Neural progenitor cell (in vitro differentiated cells): ENCODE data around the gene MYL4. TPM values are rescaled to one million over a fixed set of nuclear protein-coding genes. Genes with fewer than 3 reads are reported as not detected.
"Not testable (repeated sequence)": the region's sequence is repeated elsewhere in the genome, so short reads cannot be mapped to it uniquely, and the experiment has no call there.

Experiments used
- DNase-seq: peaks from one replicate; pipeline ENCODE4 v3.0.0-alpha.2; 2016; ENCODE audit warnings: low spot score
- H2AFZ ChIP-seq: fragments of 200-600 bp; sonication (generic); replicated peaks from 2 replicates; pipeline ENCODE4 v1.6.1; 2016; ENCODE audit warnings: antibody characterized with exemption
- H3F3A ChIP-seq: fragments of 200-600 bp; sonication (generic); 2 replicates; pipeline ENCODE4 v1.6.1; 2016; ENCODE audit warnings: antibody characterized with exemption, low read depth
- H3K27ac ChIP-seq: fragments of 200-600 bp; sonication (generic); 2 replicates; pipeline ENCODE4 v1.5.1; 2016; ENCODE audit warnings: mild to moderate bottlenecking
- H3K27me3 ChIP-seq: fragments of 200-600 bp; sonication (generic); 2 replicates; pipeline ENCODE4 v1.6.1; 2016; ENCODE audit warnings: mild to moderate bottlenecking, moderate library complexity
- H3K36me3 ChIP-seq: fragments of 200-600 bp; sonication (generic); 2 replicates; pipeline ENCODE4 v1.5.1; 2016
- H3K4me1 ChIP-seq: fragments of 200-600 bp; sonication (generic); 2 replicates; pipeline ENCODE4 v1.6.1; 2016; ENCODE audit warnings: mixed run types
- H3K4me2 ChIP-seq: fragments of 200-600 bp; sonication (generic); 2 replicates; pipeline ENCODE4 v1.6.1; 2016
- H3K4me3 ChIP-seq: fragments of 200-600 bp; sonication (generic); 2 replicates; pipeline ENCODE4 v1.5.1; 2016
- H3K79me2 ChIP-seq: fragments of 200-600 bp; sonication (generic); 2 replicates; pipeline ENCODE4 v1.6.1; 2016; ENCODE audit warnings: low read depth
- H3K9ac ChIP-seq: fragments of 200-600 bp; sonication (generic); 2 replicates; pipeline ENCODE4 v1.6.1; 2016
- H3K9me3 ChIP-seq: fragments of 200-600 bp; sonication (generic); 2 replicates; pipeline ENCODE4 v1.5.1; 2016; ENCODE audit warnings: low read depth
- H4K20me1 ChIP-seq: fragments of 200-600 bp; sonication (generic); 2 replicates; pipeline ENCODE4 v1.6.1; 2016; ENCODE audit warnings: low read depth
- H3K27ac Mint-ChIP-seq: 3 replicates; pipeline ENCODE4 v1.8.0; 2021; ENCODE audit warnings: mixed read lengths
- H3K27me3 Mint-ChIP-seq: 2 replicates; pipeline ENCODE4 v1.8.0; 2022; ENCODE audit warnings: low read depth, mild to moderate bottlenecking, inconsistent platforms, moderate library complexity, mixed read lengths; ENCODE audit not compliant: insufficient read depth
- H3K36me3 Mint-ChIP-seq: 3 replicates; pipeline ENCODE4 v1.8.0; 2021; ENCODE audit warnings: mixed read lengths
- H3K4me1 Mint-ChIP-seq: 3 replicates; pipeline ENCODE4 v1.8.0; 2021; ENCODE audit warnings: mixed read lengths
- H3K4me3 Mint-ChIP-seq: 3 replicates; pipeline ENCODE4 v1.8.0; 2021; ENCODE audit warnings: mild to moderate bottlenecking, moderate library complexity, mixed read lengths
- H3K9me3 Mint-ChIP-seq: 3 replicates; pipeline ENCODE4 v1.8.0; 2020; ENCODE audit warnings: mixed read lengths
- CTCF ChIP-seq: fragments of 200-600 bp; sonication (generic); IDR thresholded peaks from 2 replicates; pipeline ENCODE4 v1.5.1; 2017; ENCODE audit warnings: antibody characterized with exemption, mild to moderate bottlenecking
- EZH2 ChIP-seq: fragments of 200-600 bp; sonication (generic); IDR thresholded peaks from 2 replicates; pipeline ENCODE4 v1.6.1; 2017; ENCODE audit warnings: antibody characterized with exemption, mild to moderate bottlenecking, moderate library complexity
- EZH2phosphoT487 ChIP-seq: fragments of 200-600 bp; sonication (generic); IDR thresholded peaks from 2 replicates; pipeline ENCODE4 v1.6.1; 2017; ENCODE audit warnings: antibody characterized with exemption
- total RNA-seq: library from RNA; depleted of rRNA; stranded (reverse); fragments of >200 nt; gene quantifications from 2 replicates; pipeline ENCODE4 v1.2.3, GENCODE V29; 2015; ENCODE audit warnings: low replicate concordance

Gene MYL4
- total RNA-seq, 1 donor from 2014 or later: 0.37 TPM

GRCh38 chr17:47213540-47213939 is 4.4 kb downstream of the MYL4 start:
- H3K4me3 ChIP-seq: no peak overlapping the region
- peaks cover 20% of the 10 kb centered on the region for H3K4me1 Mint-ChIP-seq
- no peaks in the 10 kb centered on the region for H3K9me3 ChIP-seq
- no peaks in the 10 kb centered on the region for H3K79me2 ChIP-seq
- H3K4me2 ChIP-seq: no peak overlapping the region
- no peaks in the 10 kb centered on the region for H3K36me3 ChIP-seq
- H3F3A ChIP-seq: no peaks in the 10 kb centered on the region
- H3K9ac ChIP-seq: no peak overlapping the region
- H3K27me3 ChIP-seq: no peaks in the 10 kb centered on the region
- H3K27ac ChIP-seq: no peak overlapping the region
- no peak overlapping the region for H3K27ac Mint-ChIP-seq
- H3K9me3 Mint-ChIP-seq: no peaks in the 10 kb centered on the region
- H3K36me3 Mint-ChIP-seq: no peaks in the 10 kb centered on the region
- peaks cover 11% of the 10 kb centered on the region for H3K4me1 ChIP-seq
- TF ChIP-seq EZH2phosphoT487 (no peak), CTCF (no peak), EZH2 (no peak)
- no peak overlapping the region for H3K4me3 Mint-ChIP-seq
- no peaks in the 10 kb centered on the region for H4K20me1 ChIP-seq
- H3K27me3 Mint-ChIP-seq: peaks cover 8% of the 10 kb centered on the region
- DNase-seq: no peak
- H2AFZ ChIP-seq: no peak overlapping the region

- TF ChIP-seq EZH2 (no peak), EZH2phosphoT487 (no peak), CTCF (no peak)
- Mint-ChIP-seq H3K36me3 (no peaks in the 10 kb centered on the region), H3K9me3 (no peaks in the 10 kb centered on the region), H3K4me1 (peaks cover 14% of the 10 kb centered on the region), H3K27me3 (peaks cover 5% of the 10 kb centered on the region), H3K27ac (no peak overlapping the region), H3K4me3 (no peak overlapping the region)
- H3K9ac ChIP-seq: no peak overlapping the region
- no peaks in the 10 kb centered on the region for H3K27me3 ChIP-seq
- H3K79me2 ChIP-seq: no peaks in the 10 kb centered on the region
- no peak overlapping the region for H3K4me2 ChIP-seq
- H3K27ac ChIP-seq: no peak overlapping the region
- no peaks in the 10 kb centered on the region for H3K9me3 ChIP-seq
- H2AFZ ChIP-seq: no peak overlapping the region
- DNase-seq: no peak
- no peak overlapping the region for H3K4me3 ChIP-seq
- H4K20me1 ChIP-seq: no peaks in the 10 kb centered on the region
- peaks cover 4% of the 10 kb centered on the region for H3K4me1 ChIP-seq
- no peaks in the 10 kb centered on the region for H3F3A ChIP-seq
- H3K36me3 ChIP-seq: no peaks in the 10 kb centered on the region
Observed at GRCh38 chr17:47214931-47215330, 5.8 kb downstream of the MYL4 start.

- not testable (repeated sequence) for H3K27ac Mint-ChIP-seq, H3K9me3 ChIP-seq, H3K9me3 Mint-ChIP-seq, DNase-seq, H3K4me3 Mint-ChIP-seq, H3K27me3 ChIP-seq, H2AFZ ChIP-seq, H3K36me3 Mint-ChIP-seq, H3K36me3 ChIP-seq, H3F3A ChIP-seq, H3K9ac ChIP-seq, H3K27ac ChIP-seq, H3K79me2 ChIP-seq, H3K27me3 Mint-ChIP-seq, H3K4me3 ChIP-seq, H3K4me2 ChIP-seq, H4K20me1 ChIP-seq
- H3K4me1 ChIP-seq: peaks cover 13% of the 10 kb centered on the region
- peaks cover 25% of the 10 kb centered on the region for H3K4me1 Mint-ChIP-seq
Observed at GRCh38 chr17:47216821-47217220, 7.7 kb downstream of the MYL4 start.

- not testable (repeated sequence) for H3K36me3 Mint-ChIP-seq, H3F3A ChIP-seq, H3K4me2 ChIP-seq, H3K27ac ChIP-seq, H3K9me3 ChIP-seq, H3K27ac Mint-ChIP-seq, H3K9me3 Mint-ChIP-seq, H3K4me3 ChIP-seq, H3K36me3 ChIP-seq, DNase-seq, H2AFZ ChIP-seq, H3K27me3 ChIP-seq, H4K20me1 ChIP-seq, H3K79me2 ChIP-seq, H3K4me3 Mint-ChIP-seq, H3K27me3 Mint-ChIP-seq, H3K9ac ChIP-seq
- H3K4me1 ChIP-seq: peaks cover 13% of the 10 kb centered on the region
- peaks cover 23% of the 10 kb centered on the region for H3K4me1 Mint-ChIP-seq
Observed at GRCh38 chr17:47217279-47217678, 8.1 kb downstream of the MYL4 start.
